ENCODE results near the gene LILRA6.
"Not testable (repeated sequence)": the region's sequence is repeated elsewhere in the genome, so short reads cannot be mapped to it uniquely, and the experiment has no call there.

DNA sequence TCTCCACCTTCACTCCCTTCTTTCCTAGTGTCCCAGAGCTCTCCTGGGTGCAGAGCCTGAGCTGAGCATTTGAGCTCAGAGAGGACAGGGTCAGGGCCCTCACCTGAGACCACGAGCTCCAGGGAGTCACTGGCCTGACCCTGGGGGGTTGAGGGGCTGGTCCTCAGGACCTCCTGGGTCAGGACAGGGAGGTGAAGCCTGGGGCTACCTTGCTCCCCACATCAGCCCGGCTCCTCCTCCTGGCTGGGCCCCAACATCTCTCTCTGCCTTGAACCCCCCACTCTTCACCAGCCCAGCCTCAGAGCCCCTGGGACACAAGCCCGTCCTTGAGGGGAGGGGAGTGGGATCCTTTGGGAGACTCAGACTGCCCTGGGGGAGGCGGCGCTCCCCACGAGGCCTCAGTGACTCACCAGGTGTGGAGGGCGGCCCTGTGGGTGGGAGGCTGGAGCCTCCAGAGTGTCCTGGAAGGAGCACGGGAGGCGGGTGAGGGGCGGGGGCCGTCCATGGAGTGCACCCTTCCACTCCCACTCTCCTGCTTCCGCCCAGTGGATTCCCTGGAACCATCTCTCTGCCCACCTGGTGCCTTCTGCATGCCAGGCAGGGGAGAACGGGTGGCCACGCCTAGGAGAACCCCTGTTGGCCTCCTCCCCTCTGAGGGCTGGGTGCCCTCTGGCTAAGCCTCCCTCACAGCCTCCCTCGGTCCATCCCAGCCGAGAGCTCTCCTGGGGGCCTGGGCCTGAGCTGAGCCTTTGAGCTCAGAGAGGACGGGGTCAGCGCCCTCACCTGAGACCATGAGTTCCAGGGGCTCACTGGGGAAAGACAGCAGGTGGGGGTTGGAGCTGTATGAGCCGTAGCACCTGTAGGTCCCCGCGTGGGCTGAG, 2.9 kb downstream of the LILRA6 start:
- TF ChIP-seq, protein P1, sequence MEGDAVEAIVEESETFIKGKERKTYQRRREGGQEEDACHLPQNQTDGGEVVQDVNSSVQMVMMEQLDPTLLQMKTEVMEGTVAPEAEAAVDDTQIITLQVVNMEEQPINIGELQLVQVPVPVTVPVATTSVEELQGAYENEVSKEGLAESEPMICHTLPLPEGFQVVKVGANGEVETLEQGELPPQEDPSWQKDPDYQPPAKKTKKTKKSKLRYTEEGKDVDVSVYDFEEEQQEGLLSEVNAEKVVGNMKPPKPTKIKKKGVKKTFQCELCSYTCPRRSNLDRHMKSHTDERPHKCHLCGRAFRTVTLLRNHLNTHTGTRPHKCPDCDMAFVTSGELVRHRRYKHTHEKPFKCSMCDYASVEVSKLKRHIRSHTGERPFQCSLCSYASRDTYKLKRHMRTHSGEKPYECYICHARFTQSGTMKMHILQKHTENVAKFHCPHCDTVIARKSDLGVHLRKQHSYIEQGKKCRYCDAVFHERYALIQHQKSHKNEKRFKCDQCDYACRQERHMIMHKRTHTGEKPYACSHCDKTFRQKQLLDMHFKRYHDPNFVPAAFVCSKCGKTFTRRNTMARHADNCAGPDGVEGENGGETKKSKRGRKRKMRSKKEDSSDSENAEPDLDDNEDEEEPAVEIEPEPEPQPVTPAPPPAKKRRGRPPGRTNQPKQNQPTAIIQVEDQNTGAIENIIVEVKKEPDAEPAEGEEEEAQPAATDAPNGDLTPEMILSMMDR (conservative IDR thresholded peaks at IDR 0.05; ENCODE audit: low read depth, low read length): not testable (repeated sequence)
- TF ChIP-seq EZH2 (IDR thresholded peaks at IDR 0.05; ENCODE audit: borderline replicate concordance, low read depth, low read length, poor library complexity, severe bottlenecking): not testable (repeated sequence)

Measured in A673 (cell line).